Stimulated activated CD4-positive, alpha-beta T cell treated with anti-CD3 and anti-CD28 coated beads, Interleukin-15, amount 100 ng/mL, for 1 hour (primary cell): ENCODE data around the gene ANKRA2.
A peak's percentile ranks its signal among the peaks of the same experiment; 100 is the strongest.

Experiments used
- DNase-seq, 2 donors: peaks; one replicate each; pipeline ENCODE4 v3.0.0-alpha.2; 2020; ENCODE audit warnings: low read depth in 1 of 2, low spot score in 1 of 2

ANKRA2 gene

GRCh38 chr5:73565139-73565968 is at the start of gene ANKRA2, which contains the start of gene UTP15:
ANKRA2 (minus strand) TSS chr5:73565639; CDS start chr5:73562881, 2,758 bp downstream.
UTP15 (plus strand) TSS chr5:73565743; CDS start chr5:73567345, 1,602 bp downstream.
- peak; percentile 93 to 99 for DNase-seq

- no peak for DNase-seq
These were observed 49.6 kb upstream of the ANKRA2 start for GRCh38 chr5:73615085-73615484.

- no peak for DNase-seq
These were observed 47.4 kb upstream of the ANKRA2 start for GRCh38 chr5:73612799-73613198.

- DNase-seq: no peak
These were observed 41.8 kb upstream of the ANKRA2 start for GRCh38 chr5:73607228-73607627.

GRCh38 chr5:73606206-73606753 is 40.8 kb upstream of the ANKRA2 start:
- DNase-seq: no peak

- DNase-seq: no peak
These were observed 40.0 kb upstream of the ANKRA2 start for GRCh38 chr5:73605223-73606087.

- DNase-seq: no peak
These were observed 38.6 kb upstream of the ANKRA2 start for GRCh38 chr5:73603998-73604397.

GRCh38 chr5:73599380-73599779 is 33.9 kb upstream of the ANKRA2 start:
- DNase-seq: no peak

- no peak for DNase-seq
These were observed 31.4 kb upstream of the ANKRA2 start for GRCh38 chr5:73596705-73597328.

GRCh38 chr5:73592551-73592950 is 27.1 kb upstream of the ANKRA2 start:
- DNase-seq: no peak

- DNase-seq: no peak
These were observed 26.5 kb upstream of the ANKRA2 start for GRCh38 chr5:73591698-73592501.

GRCh38 chr5:73591102-73591695 is 25.8 kb upstream of the ANKRA2 start:
- peak in 1 of 2 donors; percentile 19 for DNase-seq

- no peak for DNase-seq
These were observed 22.5 kb upstream of the ANKRA2 start for GRCh38 chr5:73587923-73588322.

- DNase-seq: no peak
These were observed 17.1 kb upstream of the ANKRA2 start for GRCh38 chr5:73582285-73583145.

GRCh38 chr5:73565969-73566547 is 619 bp upstream of the ANKRA2 start:
- DNase-seq: no peak

GRCh38 chr5:73564675-73565074 is 764 bp downstream of the ANKRA2 start:
- no peak for DNase-seq

GRCh38 chr5:73564018-73564417 is 1.4 kb downstream of the ANKRA2 start:
- no peak for DNase-seq

- DNase-seq: no peak
These were observed 6.5 kb downstream of the ANKRA2 start for GRCh38 chr5:73558950-73559349.

GRCh38 chr5:73552642-73553041 is 12.8 kb downstream of the ANKRA2 start:
- no peak for DNase-seq
